Right lobe of liver (tissue), 4 donors: ENCODE measurements around the gene LMOD2.

Experiments
- POLR2A ChIP-seq: fragments of 450-650 bp; IDR thresholded peaks from one replicate; pipeline ENCODE4 v1.6.1; 2017; ENCODE audit warnings: antibody characterized with exemption, mild to moderate bottlenecking
- TF ChIP-seq, protein P1 (sequence below), 4 donors: fragments of 200-600 bp in 3 of 4; fragments of 450-650 bp in 1 of 4; IDR thresholded peaks; one replicate each; pipeline versions ENCODE4 v1.5.1 to v1.8.0; 2016 to 2022; ENCODE audit warnings: antibody characterized with exemption in 4 of 4, mild to moderate bottlenecking in 2 of 4
- donor health status: DM: no; HTN: no; CAD: no.
- donor health status: DM: no; HTN: no; CAD: no.
- donor health status: DM: no; HTN: yes; CAD: no.

DNA sequence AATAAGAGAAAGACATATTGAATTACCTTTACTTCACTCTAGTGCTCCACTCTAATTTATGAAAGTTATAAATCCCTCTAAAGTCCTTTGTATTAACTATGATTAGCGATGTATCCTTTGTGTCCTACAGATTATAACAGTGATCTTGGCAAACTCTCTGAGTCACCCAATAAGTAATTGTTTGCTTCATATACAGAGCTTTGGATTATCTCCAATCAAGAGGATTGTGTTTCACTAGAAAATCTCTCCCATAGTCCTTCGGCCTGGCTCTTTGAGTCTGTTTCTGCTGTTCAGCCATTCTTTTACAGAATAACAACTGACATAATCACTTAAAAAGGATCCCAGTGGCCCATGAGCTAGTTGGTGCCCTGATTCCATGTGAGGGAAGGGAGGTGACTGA lies 9.5 kb downstream of the LMOD2 start:
- TF ChIP-seq, protein P1, sequence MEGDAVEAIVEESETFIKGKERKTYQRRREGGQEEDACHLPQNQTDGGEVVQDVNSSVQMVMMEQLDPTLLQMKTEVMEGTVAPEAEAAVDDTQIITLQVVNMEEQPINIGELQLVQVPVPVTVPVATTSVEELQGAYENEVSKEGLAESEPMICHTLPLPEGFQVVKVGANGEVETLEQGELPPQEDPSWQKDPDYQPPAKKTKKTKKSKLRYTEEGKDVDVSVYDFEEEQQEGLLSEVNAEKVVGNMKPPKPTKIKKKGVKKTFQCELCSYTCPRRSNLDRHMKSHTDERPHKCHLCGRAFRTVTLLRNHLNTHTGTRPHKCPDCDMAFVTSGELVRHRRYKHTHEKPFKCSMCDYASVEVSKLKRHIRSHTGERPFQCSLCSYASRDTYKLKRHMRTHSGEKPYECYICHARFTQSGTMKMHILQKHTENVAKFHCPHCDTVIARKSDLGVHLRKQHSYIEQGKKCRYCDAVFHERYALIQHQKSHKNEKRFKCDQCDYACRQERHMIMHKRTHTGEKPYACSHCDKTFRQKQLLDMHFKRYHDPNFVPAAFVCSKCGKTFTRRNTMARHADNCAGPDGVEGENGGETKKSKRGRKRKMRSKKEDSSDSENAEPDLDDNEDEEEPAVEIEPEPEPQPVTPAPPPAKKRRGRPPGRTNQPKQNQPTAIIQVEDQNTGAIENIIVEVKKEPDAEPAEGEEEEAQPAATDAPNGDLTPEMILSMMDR (IDR thresholded peaks at IDR 0.05), result no peak
- TF ChIP-seq POLR2A, result no peak
